ENCODE data around the gene NDUFS8.

The NDUFS8 gene

DNA sequence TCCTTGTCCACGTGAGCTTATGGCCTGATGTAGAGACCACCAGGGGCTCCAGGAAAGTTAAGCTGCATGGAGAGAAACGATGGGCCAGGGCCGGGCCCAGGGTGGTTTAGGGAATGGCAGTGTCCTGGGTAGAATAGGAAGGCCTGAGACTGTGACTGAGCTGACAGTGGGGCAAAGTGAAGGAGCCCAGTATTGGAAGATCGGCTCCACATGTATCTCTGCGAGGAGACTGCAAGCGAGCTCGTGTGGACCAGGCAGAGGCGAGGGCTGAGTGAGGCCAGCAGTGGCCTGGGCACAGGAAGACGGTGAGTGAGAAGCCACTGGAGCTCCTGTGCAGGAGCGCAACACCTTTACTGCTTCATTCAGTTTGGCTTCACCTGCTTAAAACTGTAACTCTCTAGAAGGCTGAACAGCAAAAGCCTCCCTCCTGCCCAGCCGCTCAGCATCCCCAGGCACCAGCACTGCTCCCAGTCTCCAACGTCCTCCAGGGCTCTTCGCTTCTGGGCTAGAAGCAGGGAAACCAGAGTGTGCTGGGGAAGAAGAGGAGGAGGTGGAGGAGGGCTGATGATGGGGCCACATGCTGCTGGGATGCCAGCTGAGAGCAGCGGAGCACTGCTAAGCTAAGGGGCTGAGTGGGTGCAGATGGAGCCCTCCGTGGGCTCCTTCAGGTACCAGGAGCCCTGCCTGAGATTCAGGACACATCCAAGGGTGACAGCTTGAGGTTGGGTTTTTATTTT, 21.8 kb downstream of the NDUFS8 start:
- DNase-seq: no peak

DNA sequence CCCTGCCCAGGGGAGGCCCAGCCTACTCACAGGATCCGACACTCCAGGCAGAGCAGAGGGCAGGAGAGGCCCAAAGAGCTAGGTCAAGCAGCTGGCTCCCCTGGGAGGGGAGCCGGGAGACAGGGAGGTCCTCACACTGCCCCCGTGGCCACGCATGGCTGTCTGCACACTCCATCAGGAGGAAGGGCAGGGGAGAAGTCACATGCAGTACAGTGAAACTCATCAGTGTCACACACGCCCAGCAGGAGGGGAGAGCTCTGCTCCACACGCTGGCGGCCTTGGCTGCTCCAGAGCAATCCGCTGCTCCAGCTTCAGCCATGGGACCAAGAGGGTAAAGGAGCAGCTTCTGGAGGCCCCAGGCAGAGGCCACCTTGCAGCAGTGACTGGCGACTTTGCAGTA, 22.6 kb downstream of the NDUFS8 start:
- no peak for DNase-seq

DNA sequence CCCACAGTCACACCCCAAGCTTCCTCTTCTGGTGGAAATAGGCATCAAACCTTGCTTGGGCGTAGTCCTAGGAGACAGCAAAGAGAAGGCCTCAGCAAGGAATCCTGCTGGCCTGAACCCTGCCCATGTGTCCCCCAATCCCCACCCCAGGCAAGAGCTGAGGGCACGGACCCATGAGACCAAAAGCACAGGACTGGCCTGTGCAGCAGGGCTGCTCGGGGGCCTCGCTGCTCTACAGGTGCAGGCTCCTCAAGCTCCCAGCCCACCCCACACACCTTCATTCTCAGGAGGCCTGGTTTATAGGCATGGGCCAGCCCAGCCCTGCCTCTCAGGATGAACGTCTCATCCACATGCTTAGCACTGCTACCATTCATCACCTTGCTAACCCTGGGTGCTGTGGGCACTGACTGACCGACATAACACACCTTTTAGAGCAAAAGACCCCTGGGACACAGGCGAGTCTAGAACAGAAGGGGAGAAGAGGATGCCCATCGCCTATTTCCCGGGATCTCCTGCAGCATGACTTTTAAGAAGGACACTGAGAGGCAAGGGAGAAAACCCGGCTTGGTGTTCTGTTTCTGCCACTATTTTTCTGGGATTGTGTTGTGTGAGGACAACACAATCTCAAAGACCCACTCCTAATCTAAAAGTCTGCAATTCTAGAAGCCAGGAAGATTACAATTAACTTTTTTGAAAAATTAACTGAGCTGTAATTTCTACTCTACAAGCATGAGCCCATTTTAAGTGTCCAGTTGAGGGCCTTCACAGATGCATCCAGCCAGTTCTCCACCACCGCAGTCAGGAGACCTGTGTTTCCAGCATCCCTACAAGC, 23.7 kb downstream of the NDUFS8 start:
- no peak for DNase-seq

DNA sequence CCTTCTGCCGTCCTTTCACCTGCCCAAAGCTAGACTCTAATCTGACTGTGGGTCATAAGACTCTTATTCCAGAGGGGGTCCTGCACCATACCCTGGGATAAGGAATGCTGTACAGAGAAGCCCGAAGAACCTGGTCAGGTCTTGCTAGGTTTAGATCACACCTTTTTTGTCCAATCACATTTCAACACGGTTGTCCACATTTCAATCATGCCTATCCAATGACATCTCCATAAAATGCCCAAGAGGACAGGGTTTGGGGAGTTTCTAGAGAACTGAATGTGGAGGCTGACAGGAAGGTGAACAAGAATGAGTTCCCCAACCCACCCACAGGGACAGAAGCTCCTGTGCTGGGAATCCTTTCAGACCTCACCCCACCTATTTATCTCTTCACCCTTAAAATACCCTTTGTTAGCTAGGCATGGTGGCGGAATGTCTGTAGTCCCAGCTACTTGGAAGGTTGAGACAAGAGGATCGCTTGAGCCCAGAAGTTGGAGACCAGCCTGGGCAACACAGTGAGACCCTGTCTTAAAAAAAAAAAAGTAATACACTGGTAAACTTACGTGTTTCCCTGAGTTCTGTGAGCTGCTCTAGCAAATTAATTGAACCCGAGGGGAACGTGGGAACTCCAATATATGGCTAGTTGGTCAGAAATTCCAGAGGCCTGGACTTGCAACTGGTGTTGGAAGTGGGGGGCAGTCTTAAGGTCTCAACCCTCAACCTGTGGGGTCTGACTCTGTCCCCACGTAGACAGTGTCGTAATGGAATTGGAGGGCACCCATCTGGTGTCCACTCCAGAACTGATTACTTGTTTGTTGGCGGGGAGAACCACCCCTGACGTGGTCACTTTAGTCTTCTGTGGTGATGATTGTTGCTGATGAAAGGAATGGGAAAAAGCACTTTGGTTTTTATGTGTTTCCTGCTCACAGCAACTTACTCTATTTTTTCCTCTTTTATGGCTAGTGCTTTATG, 26.1 kb downstream of the NDUFS8 start:
- DNase-seq: no peak

DNA sequence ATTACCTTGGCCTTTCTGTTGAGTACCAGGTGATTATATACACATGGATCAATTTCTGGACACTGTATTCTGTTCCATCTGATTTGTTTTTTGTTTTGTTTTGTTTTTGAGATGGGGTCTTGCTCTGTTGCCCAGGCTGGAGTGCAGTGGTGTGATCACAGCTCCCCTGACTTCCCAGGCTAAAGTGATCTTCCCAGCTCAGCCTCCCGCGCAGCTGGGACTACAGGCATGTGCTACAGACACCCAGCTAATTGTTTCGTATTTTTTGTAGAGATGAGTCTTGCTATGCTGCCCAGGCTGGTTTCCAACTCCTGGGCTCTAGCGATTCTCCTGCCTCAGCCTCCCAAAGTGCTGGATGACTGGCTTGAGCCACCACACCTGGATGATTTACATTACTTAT, 27.3 kb downstream of the NDUFS8 start:
- DNase-seq: no peak

DNA sequence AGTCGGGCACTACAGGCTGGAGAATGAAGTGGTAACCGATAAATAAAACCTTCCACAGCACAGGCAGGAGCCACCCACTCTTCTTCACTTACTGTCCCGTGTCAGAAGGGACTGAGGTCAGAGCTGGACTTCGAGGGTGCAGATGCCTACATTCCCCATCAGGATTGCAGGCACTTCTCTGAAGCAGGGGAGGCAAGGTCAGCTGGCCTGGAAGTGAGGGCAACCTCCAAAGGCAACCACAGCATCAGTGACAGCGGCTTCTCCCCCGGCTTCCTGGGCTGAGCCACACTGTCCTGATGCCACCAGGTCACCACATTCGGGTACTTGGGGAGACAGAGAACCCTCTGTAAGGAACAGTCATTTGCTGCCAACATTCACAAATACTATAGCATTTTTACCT, 31.0 kb downstream of the NDUFS8 start:
- DNase-seq: no peak

DNA sequence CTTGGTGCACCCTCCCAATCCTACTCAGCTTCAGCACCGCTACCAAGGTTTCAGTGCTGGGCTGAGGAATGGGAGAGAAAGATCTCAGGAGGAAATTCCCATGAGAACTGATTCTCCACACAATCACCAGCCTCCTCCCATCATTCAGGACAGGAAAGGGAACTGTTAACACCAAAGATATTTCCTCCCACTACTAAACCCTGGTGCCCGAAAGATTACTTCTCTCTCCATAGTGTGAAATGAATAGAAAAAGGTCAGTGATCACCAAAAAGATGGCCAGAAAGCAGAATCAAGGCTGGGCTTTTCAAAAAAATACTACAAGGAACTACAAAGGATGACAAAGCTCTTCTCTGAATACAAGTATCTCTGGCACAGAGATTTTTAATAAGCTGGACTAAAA, 34.4 kb downstream of the NDUFS8 start:
- no peak for DNase-seq

DNA sequence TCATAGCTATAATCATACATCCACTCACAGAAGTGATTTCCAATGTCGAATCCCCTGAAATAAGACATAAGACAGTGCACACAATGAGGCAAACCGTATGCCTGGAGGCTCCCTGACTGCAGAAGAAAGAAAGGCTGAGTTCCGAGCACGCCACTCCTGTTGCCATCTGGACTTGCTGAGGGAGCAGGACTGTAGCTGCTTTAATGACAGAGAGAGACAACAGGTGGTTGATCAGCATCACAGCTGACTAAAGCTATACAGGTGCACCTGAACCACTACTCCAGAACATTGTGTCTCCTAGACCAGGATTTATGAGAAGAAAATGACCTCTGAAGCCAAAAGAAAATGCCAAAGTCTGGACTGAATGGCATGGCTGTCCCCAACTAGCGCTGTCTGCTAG, 35.4 kb downstream of the NDUFS8 start:
- DNase-seq: no peak

DNA sequence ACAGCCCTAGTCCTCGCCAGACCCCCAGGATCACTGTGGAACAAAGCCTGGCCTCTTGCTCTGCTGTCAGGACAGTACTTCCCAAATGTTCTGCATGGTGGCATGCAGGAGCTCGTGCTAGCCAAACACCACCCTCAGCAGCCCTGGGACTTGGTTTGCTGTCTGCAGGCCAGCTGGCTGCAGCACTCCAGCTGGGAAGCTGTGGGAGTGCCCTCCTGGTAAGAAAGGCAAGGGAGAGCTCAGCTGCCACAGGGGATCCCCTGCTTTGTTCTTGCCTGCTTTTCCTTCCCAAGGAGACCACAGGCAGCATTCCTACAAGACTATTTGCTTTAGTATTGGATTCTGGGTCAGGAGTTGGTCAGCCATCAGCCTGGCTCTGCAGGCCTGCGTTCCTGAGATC, 36.3 kb downstream of the NDUFS8 start:
- no peak for DNase-seq

DNA sequence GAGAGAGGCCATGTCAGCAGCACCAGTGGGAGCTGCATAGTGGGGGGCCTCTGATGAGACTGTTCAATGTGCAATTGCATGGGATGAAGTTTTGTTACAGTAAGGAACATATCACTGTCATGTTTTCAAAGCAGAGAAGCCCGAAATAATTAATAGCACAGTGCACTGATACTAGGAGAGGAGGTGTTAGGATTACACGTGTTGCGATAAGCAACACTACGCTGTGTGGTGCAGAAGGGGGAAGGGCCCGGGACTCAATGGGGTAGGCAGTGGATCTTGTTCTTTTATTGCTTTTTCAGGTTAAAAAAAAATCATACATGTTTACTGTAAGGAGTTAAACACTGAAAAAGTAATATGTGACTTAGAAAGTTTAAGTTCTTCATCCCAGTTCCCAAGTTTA, 37.5 kb downstream of the NDUFS8 start:
- DNase-seq: no peak

DNA sequence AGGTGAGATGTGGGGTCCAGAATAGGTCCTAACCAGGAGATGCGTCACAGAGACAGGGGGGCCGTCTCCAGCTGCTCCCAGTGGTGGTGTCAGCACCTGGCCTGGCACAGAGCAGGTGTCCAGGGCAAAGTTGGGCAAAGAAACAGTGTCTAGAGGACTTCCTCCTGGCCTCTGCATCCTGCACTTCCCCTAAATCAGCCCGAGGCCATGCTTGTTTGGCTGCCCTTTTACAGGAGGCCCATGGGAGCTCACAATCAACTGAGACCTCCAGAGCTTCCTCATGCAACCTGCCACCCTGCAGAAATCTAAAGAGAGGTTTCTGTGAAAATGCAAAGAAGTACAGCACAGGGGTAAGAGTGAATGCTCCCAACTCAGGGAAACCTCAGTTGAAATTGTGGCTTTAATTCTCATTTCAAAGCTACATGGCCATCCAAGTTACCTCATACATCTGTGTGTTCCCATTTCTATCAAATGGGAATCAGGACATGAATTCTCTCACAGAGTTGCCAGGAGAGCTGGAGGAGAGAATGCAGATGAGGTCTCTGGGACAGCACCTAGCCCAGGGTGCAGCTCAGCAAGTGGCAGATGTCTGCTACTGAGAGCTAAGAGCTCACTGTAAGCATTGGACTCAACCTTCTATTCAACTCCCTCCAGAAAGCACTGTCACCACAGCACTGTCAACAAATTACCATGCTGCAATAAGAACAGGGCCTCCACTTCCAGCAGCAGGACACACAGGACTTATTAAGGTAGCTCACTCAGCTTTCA, 41.0 kb downstream of the NDUFS8 start:
- DNase-seq: no peak

DNA sequence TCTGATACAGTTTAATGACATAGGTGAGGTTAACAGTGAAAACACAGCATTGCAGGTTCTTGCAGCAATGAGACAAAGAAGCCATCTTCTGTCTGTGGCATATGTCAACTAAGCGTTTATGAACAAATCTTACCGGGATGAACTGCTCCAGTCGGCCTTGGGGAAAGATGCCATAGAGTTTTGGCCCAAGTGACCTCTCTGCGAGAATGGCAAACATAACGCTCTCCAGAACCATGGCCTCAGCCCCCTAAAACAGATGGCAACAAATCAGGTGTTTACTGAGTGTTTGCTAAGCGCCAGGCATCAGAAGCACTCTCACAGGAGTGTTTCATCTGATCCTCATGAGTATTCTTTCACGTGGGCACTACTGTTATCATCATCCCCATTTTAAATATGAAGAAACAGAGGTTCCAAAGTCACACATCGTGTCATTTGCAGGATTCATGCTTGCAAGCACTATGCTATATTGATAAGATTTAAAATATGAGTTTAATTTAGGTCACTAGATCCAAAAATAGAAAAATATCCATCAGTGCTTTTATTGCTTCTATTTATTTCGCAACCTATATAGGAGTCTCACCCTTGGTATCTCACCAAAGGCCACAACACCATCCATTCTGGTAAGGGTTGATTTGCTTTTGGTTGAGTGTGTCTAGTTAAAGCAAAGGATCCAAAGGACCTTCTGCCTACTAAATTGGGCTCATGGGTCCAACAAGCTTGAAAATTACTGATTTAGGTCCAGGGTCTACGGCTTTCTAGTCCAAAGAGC, 44.3 kb downstream of the NDUFS8 start:
- no peak for DNase-seq

DNA sequence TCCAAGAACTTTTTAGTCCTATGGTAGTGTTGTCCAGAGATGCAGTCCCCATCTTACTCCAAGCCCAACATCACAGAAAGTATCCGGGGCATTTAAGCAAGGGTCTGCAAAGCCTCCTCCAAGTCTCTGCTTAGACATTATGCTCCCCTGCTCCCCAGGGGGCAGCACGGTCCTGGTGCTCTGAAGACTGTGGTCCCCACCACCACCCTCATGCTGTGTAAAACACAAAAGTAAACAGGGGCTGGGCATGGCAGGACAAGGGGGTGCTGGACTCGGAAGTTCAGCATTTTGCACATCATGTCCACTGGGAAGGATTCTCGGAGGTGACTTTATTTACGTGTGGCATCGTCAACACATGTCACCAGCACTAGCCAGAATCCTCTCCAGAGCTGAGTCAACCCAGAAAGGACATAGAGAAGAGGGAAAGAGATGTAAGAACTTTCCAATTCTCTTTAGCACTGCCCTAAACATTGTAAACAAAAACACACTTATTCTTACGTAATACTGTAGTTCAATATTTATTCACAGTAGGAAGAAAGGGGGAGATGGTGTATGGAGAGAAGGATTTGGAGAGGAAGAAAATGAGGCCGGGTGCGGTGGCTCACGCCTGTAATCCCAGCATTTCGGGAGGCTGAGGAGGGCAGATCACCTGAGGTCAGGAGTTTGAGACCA, 46.0 kb downstream of the NDUFS8 start:
- DNase-seq: no peak

DNA sequence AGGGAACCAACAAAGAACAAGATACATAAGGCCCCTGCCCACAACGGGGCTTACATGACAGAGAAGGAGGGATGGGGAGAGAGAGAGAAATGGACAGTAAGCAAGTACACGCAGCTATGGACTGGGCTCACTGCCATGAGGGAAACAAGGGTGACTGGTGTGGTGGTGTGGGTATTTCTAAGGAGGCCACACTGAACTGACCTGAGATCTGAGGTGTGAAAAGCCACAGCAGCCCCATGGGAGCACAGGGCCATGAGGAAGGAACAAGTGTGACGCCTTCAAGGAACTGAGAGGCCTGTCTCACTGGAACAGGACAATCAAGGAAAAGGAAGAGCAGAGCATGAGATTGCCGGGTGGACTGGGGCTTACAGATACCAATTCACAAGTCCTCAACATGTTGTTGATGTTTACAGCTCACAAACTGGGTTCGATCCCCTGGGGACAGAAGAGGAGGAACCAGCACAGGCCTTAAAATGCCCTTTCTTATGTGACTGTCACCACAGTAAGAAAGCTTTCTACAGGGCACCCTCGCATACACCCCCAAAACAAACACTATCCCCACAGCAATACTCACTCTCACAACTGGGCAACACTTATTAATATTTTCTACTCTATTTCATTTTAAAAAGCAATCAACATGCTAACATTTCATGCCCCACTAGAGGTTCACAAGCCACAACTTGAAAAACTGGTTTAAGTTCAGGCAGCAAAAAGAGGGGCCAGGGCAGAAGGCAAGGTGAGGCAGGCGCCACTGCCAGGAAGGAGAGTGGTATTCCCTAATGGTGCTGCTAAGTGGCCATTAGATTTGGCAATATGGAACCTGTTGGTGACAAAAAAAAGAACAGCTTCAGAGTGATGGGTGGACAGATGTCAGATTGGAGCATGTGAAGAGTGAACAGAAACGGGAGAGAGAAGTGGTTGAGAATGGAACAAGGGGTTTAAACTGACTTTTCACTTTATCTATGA, 47.4 kb downstream of the NDUFS8 start:
- DNase-seq: no peak

DNA sequence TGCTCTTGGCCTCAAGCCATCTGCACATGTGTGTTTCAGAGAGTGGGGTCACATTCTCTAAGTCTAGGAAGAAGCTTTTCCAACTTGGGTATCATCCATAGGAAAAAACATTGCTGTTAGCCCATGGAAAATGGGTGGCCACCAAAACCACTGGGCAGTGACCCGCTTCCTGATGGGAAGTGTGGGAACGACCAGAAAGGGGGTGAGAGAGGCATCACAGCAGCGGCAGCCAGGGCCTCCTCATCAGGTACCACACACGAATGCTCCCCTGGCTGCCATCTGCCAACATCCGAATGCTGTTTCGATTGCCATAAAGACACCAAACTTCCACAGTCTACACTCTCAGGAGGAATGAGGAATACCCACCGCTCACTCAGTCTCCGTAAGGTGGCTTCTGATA, 50.4 kb downstream of the NDUFS8 start:
- no peak for DNase-seq

DNA sequence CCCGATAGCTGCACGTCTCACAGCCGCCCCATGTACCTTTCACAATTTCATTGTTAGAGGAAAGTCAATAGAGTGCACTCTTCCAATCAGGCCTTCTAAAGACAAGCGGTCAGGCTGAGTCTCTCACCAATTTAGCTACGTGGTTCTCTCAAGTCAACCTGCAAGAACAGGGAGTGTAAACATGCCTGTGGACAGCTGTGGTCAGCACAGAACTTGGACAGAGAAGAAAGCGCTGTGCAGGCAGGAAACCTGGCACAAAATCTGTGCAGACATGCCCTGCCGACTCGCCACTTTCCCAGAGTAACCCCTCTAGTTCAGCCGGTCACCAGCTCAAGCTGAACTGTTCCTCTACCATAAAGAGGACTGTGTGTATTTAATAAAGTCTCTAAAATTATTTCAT, 51.2 kb downstream of the NDUFS8 start:
- DNase-seq: no peak

DNA sequence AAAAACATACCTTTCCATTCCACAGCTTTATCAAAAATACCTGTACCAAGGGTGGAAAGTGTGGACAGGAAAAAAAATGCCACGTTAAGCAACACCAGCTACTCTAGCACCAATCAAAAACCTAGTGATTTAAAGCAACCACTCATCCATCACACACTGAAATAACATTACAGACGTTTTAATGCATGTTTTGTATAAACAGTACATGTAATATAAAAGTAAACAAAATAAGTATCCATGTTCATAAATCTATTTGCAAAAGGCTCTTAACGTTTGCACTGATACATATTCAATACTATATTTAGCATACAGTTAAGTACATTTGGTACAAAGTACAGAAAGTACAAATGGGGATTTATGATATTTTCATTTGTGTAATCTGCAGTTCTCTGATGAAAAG, 52.0 kb downstream of the NDUFS8 start:
- DNase-seq: no peak

DNA sequence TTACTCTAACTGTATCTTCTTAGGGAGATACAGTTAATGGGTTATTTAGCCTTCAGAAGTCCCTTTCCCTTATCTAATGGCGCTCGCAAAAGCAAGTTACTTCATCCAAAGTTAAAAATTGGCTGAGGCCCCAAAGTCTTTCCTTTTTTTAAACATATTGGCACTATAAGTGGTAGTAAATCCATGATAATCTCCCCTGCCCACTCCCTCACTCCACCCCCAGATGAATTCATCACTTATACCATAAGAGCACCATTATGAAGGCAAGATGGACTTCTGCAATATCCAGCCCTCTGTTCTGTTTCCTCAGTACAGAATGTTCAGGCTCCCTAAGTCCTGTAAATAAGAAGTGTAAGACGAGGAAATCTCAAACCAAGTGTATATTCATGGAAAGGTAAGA, 53.0 kb downstream of the NDUFS8 start:
- no peak for DNase-seq
